OCI-LY1 (cell line): Measurements from ENCODE around the gene CPT1B.

Experiments used
- EZH2 ChIP-seq: fragments of 200-600 bp; sonication (generic), shearing (Covaris generic); IDR thresholded peaks from 2 replicates; pipeline ENCODE4 v1.8.0; 2017; ENCODE audit warnings: borderline replicate concordance, mixed run types, mild to moderate bottlenecking, antibody characterized with exemption, low read length, moderate library complexity, mixed read lengths
- TF ChIP-seq, protein P1 (sequence below): fragments of 200-600 bp; sonication (generic), shearing (Covaris generic); IDR thresholded peaks from 2 replicates; pipeline ENCODE4 v1.5.1; 2017; ENCODE audit warnings: mild to moderate bottlenecking, antibody characterized with exemption, low read length, moderate library complexity, mixed read lengths

- TF ChIP-seq, protein P1, sequence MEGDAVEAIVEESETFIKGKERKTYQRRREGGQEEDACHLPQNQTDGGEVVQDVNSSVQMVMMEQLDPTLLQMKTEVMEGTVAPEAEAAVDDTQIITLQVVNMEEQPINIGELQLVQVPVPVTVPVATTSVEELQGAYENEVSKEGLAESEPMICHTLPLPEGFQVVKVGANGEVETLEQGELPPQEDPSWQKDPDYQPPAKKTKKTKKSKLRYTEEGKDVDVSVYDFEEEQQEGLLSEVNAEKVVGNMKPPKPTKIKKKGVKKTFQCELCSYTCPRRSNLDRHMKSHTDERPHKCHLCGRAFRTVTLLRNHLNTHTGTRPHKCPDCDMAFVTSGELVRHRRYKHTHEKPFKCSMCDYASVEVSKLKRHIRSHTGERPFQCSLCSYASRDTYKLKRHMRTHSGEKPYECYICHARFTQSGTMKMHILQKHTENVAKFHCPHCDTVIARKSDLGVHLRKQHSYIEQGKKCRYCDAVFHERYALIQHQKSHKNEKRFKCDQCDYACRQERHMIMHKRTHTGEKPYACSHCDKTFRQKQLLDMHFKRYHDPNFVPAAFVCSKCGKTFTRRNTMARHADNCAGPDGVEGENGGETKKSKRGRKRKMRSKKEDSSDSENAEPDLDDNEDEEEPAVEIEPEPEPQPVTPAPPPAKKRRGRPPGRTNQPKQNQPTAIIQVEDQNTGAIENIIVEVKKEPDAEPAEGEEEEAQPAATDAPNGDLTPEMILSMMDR = no peak
- TF ChIP-seq EZH2 = no peak
These were observed 45.1 kb downstream of the CPT1B start for GRCh38 chr22:50532824-50533796.
